Smooth muscle cell (in vitro differentiated cells): ENCODE results near the gene RCL1. TPM values are rescaled to one million over a fixed set of nuclear protein-coding genes. Genes with fewer than 3 reads are reported as not detected.

Experiments used
- DNase-seq: peaks from one replicate; lab custom pipeline; 2025; ENCODE audit not compliant: unreplicated experiment; lab: John Stamatoyannopoulos, UW
- H2AFZ ChIP-seq: fragments of 200-600 bp; sonication (generic); 2 replicates; pipeline ENCODE4 v1.6.0; 2016; ENCODE audit warnings: antibody characterized with exemption, low read depth, mild to moderate bottlenecking
- H3F3A ChIP-seq: fragments of 200-600 bp; sonication (generic); 2 replicates; pipeline ENCODE4 v1.6.0; 2017; ENCODE audit warnings: antibody characterized with exemption, low read depth
- H3K27ac ChIP-seq: fragments of 200-600 bp; sonication (generic); 2 replicates; pipeline ENCODE4 v1.5.1; 2016; ENCODE audit warnings: low read depth, mild to moderate bottlenecking
- H3K27me3 ChIP-seq: fragments of 200-600 bp; sonication (generic); 2 replicates; pipeline ENCODE4 v1.6.1; 2016; ENCODE audit warnings: low read depth, mild to moderate bottlenecking
- H3K36me3 ChIP-seq: fragments of 200-600 bp; sonication (generic); 2 replicates; pipeline ENCODE4 v1.5.1; 2016; ENCODE audit warnings: low read depth
- H3K4me1 ChIP-seq: fragments of 200-600 bp; sonication (generic); 2 replicates; pipeline ENCODE4 v1.5.1; 2016; ENCODE audit warnings: low read depth
- H3K4me2 ChIP-seq: fragments of 200-600 bp; sonication (generic); 2 replicates; pipeline ENCODE4 v1.6.0; 2016; ENCODE audit warnings: mild to moderate bottlenecking
- H3K4me3 ChIP-seq: fragments of 200-600 bp; sonication (generic); 2 replicates; pipeline ENCODE4 v1.5.1; 2016; ENCODE audit warnings: mild to moderate bottlenecking
- H3K79me2 ChIP-seq: fragments of 200-600 bp; sonication (generic); 2 replicates; pipeline ENCODE4 v1.6.0; 2016; ENCODE audit warnings: low read depth, mild to moderate bottlenecking
- H3K9ac ChIP-seq: fragments of 200-600 bp; sonication (generic); 2 replicates; pipeline ENCODE4 v1.6.0; 2016; ENCODE audit warnings: low read depth
- H3K9me3 ChIP-seq: fragments of 200-600 bp; sonication (generic); replicated peaks from 2 replicates; pipeline ENCODE4 v1.5.1; 2016; ENCODE audit warnings: low read depth
- H4K20me1 ChIP-seq: fragments of 200-600 bp; sonication (generic); 2 replicates; pipeline ENCODE4 v1.6.0; 2016; ENCODE audit warnings: low read depth
- CTCF ChIP-seq: fragments of 200-600 bp; sonication (generic); IDR thresholded peaks from 2 replicates; pipeline ENCODE4 v1.5.1; 2017; ENCODE audit warnings: borderline replicate concordance, mild to moderate bottlenecking, antibody characterized with exemption; ENCODE audit not compliant: insufficient read depth, poor library complexity, severe bottlenecking
- WGBS: methylation state at CpG from one replicate; pipeline ENCODE4 v1.1.7; 2016; ENCODE audit warnings: low lambda C conversion rate; 5-methylcytosine and 5-hydroxymethylcytosine counted together
- polyA plus RNA-seq: library from polyadenylated mRNA; unstranded; fragments of >200 nt; fragmentation: Nextera tagmentation; extraction: Ambion mirVana; gene quantifications from 2 replicates; pipeline ENCODE4 v1.2.1, GENCODE V29; 2016
- total RNA-seq: library from RNA; depleted of rRNA; stranded (reverse); fragments of >200 nt; gene quantifications from 2 replicates; pipeline ENCODE4 v1.2.3, GENCODE V29; 2014

RCL1 gene
- total and polyA plus RNA-seq, 2 experiments from 2014 or later = 7.9 to 11.1 TPM

GRCh38 chr9:4787876-4788275 is 4.9 kb upstream of the RCL1 start:
- no peak for TF ChIP-seq CTCF
- no peak overlapping the region for H3K27ac ChIP-seq
- H2AFZ ChIP-seq = no peak overlapping the region
- no peaks in the 10 kb centered on the region for H3K79me2 ChIP-seq
- H3K36me3 ChIP-seq = no peaks in the 10 kb centered on the region
- no peaks in the 10 kb centered on the region for H3K27me3 ChIP-seq
- DNase-seq = no peak
- no peak overlapping the region for H3K9ac ChIP-seq
- no peaks in the 10 kb centered on the region for H4K20me1 ChIP-seq
- H3K4me2 ChIP-seq = no peak overlapping the region
- H3K9me3 ChIP-seq = no peaks in the 10 kb centered on the region
- no peaks in the 10 kb centered on the region for H3K4me1 ChIP-seq
- H3K4me3 ChIP-seq = no peak overlapping the region
- H3F3A ChIP-seq = no peaks in the 10 kb centered on the region
- WGBS = 97% methylated on average over 1 of the region's 1 CpG

GRCh38 chr9:4788703-4789102 is 4.0 kb upstream of the RCL1 start:
- no peak for DNase-seq
- TF ChIP-seq CTCF = no peak
- Histone ChIP-seq H3K9me3 (no peaks in the 10 kb centered on the region), H3K27me3 (no peaks in the 10 kb centered on the region), H3K36me3 (no peaks in the 10 kb centered on the region), H3K4me3 (no peak overlapping the region), H3F3A (no peaks in the 10 kb centered on the region), H2AFZ (no peak overlapping the region), H3K4me1 (peaks cover 2% of the 10 kb centered on the region), H4K20me1 (no peaks in the 10 kb centered on the region), H3K79me2 (no peaks in the 10 kb centered on the region), H3K4me2 (no peak overlapping the region), H3K9ac (no peak overlapping the region), H3K27ac (no peak overlapping the region)
- WGBS = 89% methylated on average over 5 of the region's 6 CpGs

GRCh38 chr9:4792054-4792571 is 631 bp upstream of the RCL1 start:
- H3K27me3 ChIP-seq = no peaks in the 10 kb centered on the region
- no peaks in the 10 kb centered on the region for H3F3A ChIP-seq
- no peak overlapping the region for H3K9ac ChIP-seq
- DNase-seq = no peak
- H3K36me3 ChIP-seq = no peaks in the 10 kb centered on the region
- H3K4me3 ChIP-seq = peak overlapping the region; percentile 96
- peak overlapping the region; percentile 94 for H2AFZ ChIP-seq
- H3K4me2 ChIP-seq = peak overlapping the region; percentile 83
- no peak overlapping the region for H3K27ac ChIP-seq
- H3K79me2 ChIP-seq = peaks cover 33% of the 10 kb centered on the region
- no peak for TF ChIP-seq CTCF
- H4K20me1 ChIP-seq = no peaks in the 10 kb centered on the region
- H3K9me3 ChIP-seq = no peaks in the 10 kb centered on the region
- 5% methylated on average over 23 of the region's 23 CpGs for WGBS
- H3K4me1 ChIP-seq = peaks cover 7% of the 10 kb centered on the region

GRCh38 chr9:4793459-4794395 is 983 bp downstream of the RCL1 start:
- peak overlapping the region; percentile 96 for H3K4me2 ChIP-seq
- no peak for TF ChIP-seq CTCF
- 14% methylated on average over 22 of the region's 23 CpGs for WGBS
- H4K20me1 ChIP-seq = no peaks in the 10 kb centered on the region
- peaks cover 19% of the 10 kb centered on the region for H3K4me1 ChIP-seq
- DNase-seq = no peak
- peak overlapping the region; percentile 100 for H2AFZ ChIP-seq
- H3K79me2 ChIP-seq = peaks cover 42% of the 10 kb centered on the region
- H3K4me3 ChIP-seq = peak overlapping the region; percentile 96
- peak overlapping the region; percentile 85 for H3K27ac ChIP-seq
- H3K36me3 ChIP-seq = no peaks in the 10 kb centered on the region
- no peaks in the 10 kb centered on the region for H3K9me3 ChIP-seq
- H3K9ac ChIP-seq = peak overlapping the region; percentile 87
- H3K27me3 ChIP-seq = no peaks in the 10 kb centered on the region
- H3F3A ChIP-seq = no peaks in the 10 kb centered on the region
